LHCN-M2 (cell line): ENCODE data around the gene ERAL1. TPM values are rescaled to one million over a fixed set of nuclear protein-coding genes. Genes with fewer than 3 reads are reported as not detected.
"Not testable (repeated sequence)": the region's sequence is repeated elsewhere in the genome, so short reads cannot be mapped to it uniquely, and the experiment has no call there.

ENCODE experiments used
- DNase-seq: peaks from one replicate; pipeline ENCODE4 v3.0.0-alpha.2; 2012; ENCODE audit warnings: low read depth
- total RNA-seq: library from RNA; depleted of rRNA; stranded (reverse); fragments of >200 nt; gene quantifications from 2 replicates; pipeline ENCODE4 v1.2.3, GENCODE V29; 2014

ERAL1 gene
- total RNA-seq, 1 experiment from 2014 or later = 41.3 TPM

DNA sequence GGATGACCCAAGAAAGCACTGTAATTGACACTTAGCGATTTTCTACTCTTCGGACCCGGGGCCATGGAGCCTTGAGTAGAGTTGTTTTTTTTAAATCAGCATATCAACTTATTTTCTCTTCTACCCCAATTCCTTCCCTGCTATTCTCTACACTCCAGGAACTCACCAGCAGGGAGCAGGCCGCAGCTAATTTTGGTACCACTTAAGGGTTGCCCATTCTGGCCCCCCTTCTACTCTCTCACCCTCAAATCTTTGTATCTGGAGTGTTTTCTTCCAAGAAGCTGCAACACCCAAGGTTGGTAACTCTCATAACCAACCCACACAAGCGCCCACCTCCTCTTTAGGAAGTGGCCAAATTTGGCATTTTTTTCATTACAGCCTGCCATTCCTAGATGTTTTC is 5.5 kb upstream of the ERAL1 start:
- peak; percentile 17 for DNase-seq

DNA sequence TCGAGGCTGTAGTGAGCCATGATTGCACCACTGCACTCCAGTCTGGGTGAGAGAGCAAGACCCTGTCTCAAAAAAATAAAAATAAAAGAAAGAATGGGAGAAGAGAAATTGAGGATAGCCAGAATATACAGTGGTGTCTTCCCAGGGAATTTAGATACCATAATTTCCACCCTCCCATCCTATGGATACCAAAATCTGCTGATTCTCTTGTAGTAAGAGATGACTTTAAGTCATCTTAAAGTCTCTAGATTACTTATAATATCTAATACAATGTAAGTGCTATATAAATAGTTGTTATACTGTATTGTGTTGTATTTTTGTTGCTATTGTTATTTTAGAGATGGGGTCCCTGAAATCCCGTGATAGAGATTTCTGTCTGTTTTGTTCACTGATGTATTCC is 1.5 kb upstream of the ERAL1 start:
- DNase-seq = no peak

DNA sequence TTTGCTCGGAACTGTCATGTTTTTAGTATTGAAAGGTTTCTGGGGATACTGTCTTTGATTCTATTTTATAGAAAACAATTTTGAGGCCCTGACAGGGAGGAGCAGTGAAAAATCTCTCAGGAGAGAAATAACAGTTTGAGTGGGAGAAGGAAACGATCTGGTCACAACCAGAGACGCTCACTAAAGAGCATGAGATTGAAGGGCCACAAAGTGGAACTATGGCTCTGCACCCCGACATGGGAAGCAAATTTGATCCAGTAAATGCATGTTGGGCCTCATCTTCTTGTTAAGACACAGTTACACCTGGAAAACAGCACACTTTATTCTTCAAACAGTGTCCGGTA is 492 bp downstream of the ERAL1 start:
- no peak for DNase-seq

DNA sequence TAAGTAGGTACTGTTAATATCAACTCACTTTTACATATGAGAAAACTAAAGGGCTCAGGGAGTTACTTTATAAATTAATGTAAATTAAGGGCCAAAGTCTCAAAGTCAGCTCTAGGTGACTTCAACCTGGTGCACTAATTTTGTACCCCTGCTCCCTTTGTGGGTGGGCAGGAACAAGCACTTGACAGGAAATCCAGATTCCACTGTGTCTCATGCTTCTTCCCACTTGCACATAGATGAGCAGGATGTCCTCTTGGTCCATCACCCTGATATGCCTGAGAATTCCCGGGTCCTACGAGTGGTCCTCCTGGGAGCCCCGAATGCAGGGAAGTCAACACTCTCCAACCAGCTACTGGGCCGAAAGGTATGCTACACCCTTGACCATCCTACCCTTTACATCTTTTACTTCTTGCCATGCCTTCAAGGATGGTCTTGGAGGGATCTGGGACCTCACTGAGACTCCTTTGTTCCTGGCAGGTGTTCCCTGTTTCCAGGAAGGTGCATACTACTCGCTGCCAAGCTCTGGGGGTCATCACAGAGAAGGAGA is 1.3 kb downstream of the ERAL1 start:
- no peak for DNase-seq

DNA sequence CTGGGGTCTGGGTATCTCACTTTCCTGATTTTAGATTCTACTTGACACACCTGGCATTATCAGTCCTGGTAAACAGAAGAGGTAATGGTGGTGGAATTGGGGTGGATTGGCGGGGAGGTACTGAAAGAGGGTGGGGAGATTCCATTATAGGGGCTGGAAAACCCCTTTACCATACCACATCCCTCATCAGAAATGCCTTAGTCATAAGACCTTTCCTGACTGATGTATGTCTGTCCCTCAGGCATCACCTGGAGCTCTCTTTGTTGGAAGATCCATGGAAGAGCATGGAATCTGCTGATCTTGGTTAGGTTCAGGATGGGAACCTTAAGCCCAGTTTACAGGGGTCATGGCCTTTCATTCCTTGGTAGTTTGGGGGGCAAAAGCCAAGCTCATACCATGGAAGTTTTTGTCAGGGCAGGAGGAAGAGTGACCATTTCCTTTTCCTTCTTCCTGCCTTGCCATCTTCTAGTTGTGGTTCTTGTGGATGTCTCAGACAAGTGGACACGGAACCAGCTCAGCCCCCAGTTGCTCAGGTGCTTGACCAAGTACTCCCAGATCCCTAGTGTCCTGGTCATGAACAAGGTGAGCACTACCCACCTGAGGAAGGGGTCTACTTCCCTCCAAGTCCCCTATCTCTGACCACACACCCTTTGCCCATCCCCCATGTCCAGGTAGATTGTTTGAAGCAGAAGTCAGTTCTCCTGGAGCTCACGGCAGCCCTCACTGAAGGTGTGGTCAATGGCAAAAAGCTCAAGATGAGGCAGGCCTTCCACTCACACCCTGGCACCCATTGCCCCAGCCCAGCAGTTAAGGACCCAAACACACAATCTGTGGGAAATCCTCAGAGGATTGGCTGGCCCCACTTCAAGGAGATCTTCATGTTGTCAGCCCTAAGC is 3.3 kb downstream of the ERAL1 start:
- DNase-seq = no peak

DNA sequence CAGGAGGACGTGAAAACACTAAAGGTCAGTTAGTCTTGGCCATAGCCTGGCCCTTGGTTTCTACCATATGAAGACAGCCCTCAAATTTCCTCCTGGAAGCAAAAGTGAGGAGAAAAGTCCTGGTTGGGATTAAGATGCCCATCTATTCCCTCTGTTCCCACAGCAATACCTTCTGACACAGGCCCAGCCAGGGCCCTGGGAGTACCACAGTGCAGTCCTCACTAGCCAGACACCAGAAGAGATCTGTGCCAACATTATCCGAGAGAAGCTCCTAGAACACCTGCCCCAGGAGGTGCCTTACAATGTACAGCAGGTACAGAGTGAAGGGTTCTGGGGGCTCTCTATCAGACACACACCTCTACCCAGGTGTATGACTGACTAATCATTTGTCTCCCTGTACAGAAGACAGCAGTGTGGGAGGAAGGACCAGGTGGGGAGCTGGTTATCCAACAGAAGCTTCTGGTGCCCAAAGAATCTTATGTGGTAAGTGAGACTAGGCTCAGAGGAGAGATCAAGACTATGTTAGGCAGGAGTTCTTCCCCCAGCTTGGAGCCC is 4.1 kb downstream of the ERAL1 start:
- DNase-seq = no peak

DNA sequence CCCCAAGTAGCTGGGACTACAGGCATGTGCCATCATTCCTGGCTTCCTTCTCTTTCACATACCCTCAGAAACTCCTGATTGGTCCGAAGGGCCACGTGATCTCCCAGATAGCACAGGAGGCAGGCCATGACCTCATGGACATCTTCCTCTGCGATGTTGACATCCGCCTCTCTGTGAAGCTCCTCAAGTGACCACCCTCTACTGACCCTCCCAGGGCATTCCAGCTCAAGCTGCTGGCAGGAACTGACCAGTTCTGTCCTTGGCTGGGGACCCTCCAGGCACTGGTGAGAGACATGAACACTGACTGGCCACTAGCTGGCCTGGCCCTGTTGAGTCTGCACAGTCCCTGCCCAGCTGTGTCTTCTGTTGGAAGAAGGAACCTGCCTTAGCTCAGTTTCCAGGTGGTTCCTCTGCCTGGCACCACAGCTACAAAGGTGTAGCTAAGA is 5.6 kb downstream of the ERAL1 start:
- no peak for DNase-seq

DNA sequence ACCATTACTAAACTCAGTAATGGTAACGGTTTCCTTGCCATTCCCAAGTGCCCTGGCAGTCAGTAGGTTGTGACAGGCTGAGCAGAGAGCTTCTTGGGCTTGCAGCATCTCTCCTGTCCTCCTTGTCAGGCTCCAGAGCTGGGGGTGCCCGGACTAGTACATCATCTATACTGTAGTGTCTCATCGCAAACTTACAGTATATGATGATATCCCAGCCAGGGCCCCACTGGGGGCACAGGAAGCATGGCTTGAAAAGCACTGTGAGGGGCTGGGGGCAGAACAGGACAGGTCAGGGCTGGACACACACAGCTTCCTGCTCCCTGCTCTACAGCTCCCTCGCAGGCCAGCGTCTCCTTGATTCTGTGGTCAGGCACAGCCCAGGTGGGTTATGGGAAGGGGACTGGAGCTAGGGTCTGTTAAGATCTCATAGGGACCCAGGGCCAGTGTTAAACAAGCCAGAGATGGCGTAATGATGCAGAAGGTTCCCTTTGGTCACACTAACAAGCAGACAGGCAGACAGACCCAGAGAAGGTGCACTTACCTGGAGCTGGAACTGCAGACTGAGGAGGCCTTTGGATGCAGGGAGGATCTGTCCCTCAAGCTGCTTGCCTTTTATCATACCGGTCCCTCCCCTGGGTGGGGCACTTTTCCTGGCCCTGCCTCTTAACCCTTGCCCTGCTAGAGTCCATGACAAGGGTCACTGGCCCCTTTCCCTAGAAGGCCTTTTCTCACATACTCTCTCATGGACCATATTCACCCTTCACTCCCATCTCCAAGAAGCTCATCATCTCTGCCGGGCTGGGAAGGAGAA is 6.8 kb downstream of the ERAL1 start:
- no peak for DNase-seq

DNA sequence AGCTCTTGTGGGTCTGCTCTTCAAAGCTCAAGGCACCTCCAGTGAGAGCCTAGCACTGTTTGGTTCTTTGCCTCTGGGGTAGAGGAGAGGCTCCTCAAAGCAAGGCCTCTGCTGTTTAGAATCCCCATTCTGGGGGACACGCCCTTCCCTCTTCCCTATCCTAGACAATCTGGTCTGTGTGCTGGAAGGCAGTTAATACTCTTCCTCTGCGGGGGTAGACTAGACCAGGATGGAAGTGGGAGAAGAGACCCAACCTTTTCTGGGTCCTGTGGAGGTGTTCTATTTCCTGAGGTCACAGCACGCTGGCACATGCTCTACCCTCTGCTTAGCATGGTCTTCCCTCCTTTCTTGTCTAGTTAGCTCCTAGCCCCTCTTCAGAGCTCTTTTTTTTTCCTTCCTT is 7.7 kb downstream of the ERAL1 start:
- no peak for DNase-seq

DNA sequence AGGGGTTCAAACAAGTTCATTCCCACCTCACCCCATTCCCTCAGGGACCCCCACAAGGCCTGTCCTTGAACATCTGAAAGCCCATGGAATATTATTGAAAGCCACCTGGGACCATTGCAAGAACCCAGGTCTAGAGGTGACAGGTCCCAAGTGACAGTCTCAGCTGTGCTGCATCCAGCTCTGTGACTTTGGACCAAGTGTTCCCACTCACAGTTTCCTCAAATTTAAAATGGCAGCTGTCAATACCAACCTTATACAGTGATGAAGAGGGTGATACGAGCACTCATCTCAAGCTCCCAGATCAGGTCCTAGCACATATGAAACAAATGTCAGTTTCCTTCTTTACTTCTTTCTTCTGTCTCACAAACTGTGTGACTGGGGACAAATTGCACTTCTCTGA is 9.1 kb downstream of the ERAL1 start:
- DNase-seq = no peak

DNA sequence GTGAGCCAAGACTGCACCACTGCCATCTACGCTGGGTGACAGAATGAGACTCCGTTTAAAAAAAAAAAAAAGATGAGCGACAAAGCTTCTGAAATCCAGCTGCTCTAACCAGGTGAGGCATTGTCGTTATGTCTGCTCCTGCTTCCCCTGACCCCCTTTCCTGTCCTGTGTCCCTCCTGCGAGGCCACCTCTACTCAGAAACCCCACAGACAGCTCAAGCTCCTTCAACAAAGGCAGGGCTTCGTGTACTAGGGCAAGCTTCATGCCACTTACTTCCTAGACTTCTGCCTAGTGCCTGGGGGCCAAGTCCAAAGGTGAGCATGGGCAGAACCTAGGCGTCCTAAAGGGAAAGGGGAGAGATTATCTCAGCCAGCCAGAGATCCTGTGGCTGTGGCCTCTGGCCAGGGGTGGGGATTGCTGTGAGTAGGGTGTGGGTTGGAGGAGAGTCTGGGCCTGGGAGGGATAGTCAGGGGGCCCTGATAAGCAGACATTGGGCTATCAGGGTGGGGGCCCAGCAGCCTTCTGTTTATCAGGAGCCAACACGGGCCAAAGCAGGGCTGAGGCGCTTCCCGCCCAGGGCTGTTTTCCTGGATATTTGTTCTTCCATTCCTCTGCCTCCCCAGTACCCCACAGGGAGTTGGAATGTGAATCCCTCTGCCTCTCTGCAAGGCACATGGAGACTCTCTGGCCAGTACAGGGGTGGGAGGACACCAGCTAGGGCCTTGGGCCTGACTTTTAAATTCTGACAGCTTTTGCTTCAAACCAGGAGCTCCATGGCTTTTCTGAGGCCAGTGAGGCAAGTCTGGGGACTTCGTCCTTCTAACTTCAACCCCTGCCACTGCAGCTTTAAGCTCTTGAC is 10.4 kb downstream of the ERAL1 start:
- no peak for DNase-seq

DNA sequence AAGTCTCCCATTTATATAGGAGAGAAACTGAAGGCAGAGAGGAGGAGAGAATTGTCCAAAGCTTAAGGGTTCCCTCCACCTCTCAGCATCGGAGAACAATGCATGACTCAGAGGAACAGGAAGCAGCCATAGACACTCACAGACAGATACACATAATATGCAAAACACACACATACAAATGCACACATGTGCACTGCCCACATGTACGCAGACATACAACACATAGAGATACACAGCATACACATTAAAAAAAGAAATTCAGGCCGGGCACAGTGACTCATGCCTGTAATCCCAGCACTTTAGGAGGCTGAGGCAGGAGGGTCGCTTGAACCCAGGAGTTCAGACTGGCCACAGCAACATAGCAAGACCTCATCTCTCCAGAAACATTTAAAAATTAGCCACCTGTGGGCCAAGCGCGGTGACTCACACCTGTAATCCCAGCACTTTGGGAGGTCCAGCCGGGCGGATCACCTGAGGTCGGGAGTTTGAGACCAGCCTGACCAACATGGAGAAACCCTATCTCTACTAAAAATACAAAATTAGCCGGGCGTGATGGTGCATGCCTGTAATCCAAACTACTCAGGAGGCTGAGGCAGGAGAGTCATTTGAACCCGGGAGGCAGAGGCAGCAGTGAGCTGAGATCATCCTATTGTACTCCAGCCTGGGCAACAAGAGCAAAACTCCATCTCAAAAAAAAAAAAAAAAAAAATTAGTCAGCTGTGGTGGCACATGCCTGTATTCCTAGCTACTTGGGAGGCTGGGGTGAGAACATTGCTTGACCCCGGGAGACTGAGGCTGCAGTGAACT is 11.3 kb downstream of the ERAL1 start:
- DNase-seq = peak; percentile 32

DNA sequence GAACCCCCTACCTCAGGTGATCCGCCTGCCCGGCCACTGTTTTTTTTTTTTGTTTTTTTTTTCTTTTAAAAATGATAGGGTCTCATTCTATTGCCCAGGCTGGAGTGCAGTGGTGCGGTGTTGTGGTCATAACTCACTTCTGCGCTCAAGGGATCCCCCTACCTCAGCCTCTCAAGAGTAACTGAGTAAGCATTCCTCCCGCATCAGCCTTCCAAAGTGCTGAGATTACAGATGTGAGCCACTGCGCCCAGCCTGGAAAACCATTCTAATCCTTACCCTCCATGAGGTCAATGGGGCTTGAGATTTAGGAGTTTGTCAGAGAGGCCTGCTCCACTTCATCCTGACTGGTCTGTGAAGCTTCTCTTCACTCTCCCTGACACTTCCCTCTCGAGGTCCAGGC is 12.5 kb downstream of the ERAL1 start:
- DNase-seq = no peak

DNA sequence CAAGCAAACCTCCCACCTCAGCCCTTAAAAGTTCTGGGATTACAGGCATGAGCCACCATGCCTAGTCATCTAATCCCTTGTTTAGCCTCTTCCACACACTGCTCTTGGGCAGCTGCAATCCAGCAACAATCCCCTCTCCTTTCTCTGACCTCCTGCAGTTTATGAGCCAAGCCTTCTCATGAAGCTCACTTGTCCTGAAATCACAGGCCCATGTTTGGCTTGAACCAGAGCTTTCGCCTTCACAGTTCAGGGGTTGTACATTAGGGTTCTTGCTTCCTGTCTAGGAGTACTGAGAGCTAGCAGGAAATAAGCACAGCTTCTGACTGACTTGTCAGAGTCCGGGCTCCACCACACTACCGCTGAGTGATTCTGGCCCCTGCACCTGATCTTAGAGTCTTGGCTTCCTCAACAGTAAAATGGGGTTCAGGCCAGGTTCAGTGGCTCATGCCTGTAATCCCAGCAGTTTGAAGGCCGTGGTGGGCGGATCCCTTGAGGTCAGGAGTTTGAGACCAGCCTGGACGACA is 16.3 kb downstream of the ERAL1 start:
- no peak for DNase-seq

DNA sequence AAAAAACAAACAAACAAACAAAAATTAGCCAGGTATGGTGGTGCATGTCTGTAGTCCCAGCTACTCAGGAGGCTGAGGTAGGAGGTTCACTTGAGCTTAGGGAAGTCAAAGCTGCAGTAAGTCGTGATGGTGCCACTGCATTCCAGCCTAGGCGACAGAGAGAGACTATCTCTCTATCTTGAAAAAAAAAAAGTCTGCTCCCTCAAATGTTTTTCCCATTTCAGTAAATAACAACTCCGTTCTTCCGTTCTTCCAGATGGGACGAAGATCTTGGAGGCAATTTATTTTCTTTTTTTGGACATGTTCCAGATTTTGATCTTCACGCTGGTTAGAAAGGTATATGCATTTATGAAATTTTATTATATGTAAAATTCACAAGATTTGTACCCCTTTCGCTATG is 19.0 kb downstream of the ERAL1 start:
- DNase-seq = no peak

DNA sequence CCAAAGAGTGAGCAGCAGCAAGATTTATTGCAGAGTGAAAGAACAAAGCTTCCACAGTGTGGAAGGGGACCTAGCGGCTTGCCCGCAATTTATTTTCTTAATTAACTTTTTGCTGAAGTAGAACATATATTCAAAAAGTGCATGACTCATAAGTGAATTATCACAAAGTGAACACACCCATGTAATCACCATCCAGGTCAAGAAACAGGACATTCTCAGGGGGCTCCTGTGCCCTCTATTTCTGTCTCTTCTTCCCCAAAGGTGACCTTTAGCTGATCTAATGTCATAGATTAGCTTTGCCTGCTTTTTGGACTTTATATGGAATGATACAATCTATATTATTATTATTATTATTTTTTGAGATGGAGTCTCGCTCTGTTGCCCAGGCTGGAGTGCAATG is 19.9 kb downstream of the ERAL1 start:
- DNase-seq = no peak

DNA sequence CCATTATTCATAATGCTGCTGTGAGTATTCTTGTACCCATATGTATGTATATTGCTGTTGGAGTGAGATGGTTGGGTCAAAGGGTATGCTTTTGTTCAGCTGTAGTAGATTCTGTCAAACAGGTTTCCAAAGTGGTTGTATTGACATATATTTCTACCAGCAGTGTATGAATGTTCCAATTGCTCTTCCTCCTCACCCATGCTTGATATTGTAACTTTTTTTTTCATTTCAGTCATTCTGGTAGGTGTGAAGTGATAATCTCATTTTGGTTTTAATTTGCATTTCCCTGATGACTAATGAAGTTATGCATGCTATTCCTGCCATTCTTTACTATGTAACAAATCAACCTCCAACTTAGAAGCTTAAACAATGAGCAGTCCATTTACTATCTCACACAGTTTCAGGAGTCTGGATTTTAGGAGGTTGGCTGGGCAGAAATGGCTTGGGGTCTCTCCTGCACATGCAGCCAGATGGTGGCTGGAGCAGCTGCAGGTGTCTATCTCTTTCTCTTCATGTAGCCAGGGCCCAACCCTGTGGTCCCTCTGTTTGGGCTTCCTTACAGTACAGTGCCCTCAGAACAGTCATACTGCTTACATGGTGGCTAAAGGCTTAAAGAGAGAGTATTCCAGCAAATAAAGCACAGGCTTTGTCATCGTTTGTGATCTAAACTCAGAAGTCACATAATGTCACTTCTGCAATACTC is 21.2 kb downstream of the ERAL1 start:
- no peak for DNase-seq

DNA sequence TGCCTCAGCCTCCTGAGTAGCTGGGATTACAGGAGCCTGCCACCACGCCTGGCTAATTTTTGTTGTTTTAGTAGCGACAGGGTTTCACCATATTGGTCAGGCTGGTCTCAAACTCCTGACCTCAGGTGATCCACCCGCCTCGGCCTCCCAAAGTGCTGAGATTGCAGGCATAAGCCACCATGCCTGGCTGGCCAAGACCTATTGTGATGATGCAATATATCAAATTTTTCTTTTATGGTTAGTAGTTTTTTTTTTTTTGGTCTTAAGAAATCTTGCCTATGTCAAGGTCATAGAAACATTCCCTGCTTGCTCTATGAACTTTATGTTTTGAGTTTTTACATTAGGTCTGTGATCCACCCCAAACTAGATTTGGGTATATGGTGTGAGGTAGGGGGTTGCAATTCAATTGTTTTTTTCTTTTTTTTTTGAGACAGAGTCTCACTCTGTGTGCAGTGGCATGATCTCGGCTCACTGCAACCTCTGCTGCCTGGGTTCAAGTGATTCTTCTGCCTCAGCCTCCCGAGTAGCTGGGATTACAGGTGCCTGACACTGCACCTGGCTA is 22.4 kb downstream of the ERAL1 start:
- DNase-seq = not testable (repeated sequence)
